GM19351 (cell line): ENCODE data around the gene BMP6.
A peak's percentile ranks its signal among the peaks of the same experiment; 100 is the strongest.
"Not testable (repeated sequence)": the region's sequence is repeated elsewhere in the genome, so short reads cannot be mapped to it uniquely, and the experiment has no call there.

Source experiments
- ATAC-seq: cut with Tn5 transposase; IDR thresholded peaks from one replicate; pipeline ENCODE4 v1.9.1; 2021; ENCODE audit warnings: mild to moderate bottlenecking, moderate library complexity; ENCODE audit not compliant: unreplicated experiment

The BMP6 gene

GRCh38 chr6:7786214-7786661, 60.3 kb downstream of the BMP6 start:
- no peak for ATAC-seq

GRCh38 chr6:7787137-7787608, 61.3 kb downstream of the BMP6 start:
- no peak for ATAC-seq

GRCh38 chr6:7787731-7788130, 61.8 kb downstream of the BMP6 start:
- ATAC-seq = no peak

- ATAC-seq = no peak
Observed at GRCh38 chr6:7794509-7794908, 68.6 kb downstream of the BMP6 start.

- ATAC-seq = no peak
Observed at GRCh38 chr6:7797386-7797785, 71.5 kb downstream of the BMP6 start.

- no peak for ATAC-seq
Observed at GRCh38 chr6:7798751-7799150, 72.9 kb downstream of the BMP6 start.

- ATAC-seq = no peak
Observed at GRCh38 chr6:7802662-7803061, 76.8 kb downstream of the BMP6 start.

- ATAC-seq = no peak
Observed at GRCh38 chr6:7803214-7803613, 77.3 kb downstream of the BMP6 start.

GRCh38 chr6:7805078-7805849, 79.4 kb downstream of the BMP6 start:
- ATAC-seq = no peak

GRCh38 chr6:7805850-7806214, 79.9 kb downstream of the BMP6 start:
- no peak for ATAC-seq

GRCh38 chr6:7806711-7807110, 80.8 kb downstream of the BMP6 start:
- ATAC-seq = no peak

- ATAC-seq = no peak
Observed at GRCh38 chr6:7809346-7809745, 83.4 kb downstream of the BMP6 start.

- ATAC-seq = no peak
Observed at GRCh38 chr6:7811441-7811840, 85.5 kb downstream of the BMP6 start.

GRCh38 chr6:7812623-7813022, 86.7 kb downstream of the BMP6 start:
- peak; percentile 82 for ATAC-seq

GRCh38 chr6:7813193-7813592, 87.3 kb downstream of the BMP6 start:
- no peak for ATAC-seq

- ATAC-seq = no peak
Observed at GRCh38 chr6:7813704-7814103, 87.8 kb downstream of the BMP6 start.

GRCh38 chr6:7815716-7816115, 89.8 kb downstream of the BMP6 start:
- no peak for ATAC-seq

- ATAC-seq = not testable (repeated sequence)
Observed at GRCh38 chr6:7817184-7817583, 91.3 kb downstream of the BMP6 start.

- ATAC-seq = no peak
Observed at GRCh38 chr6:7818257-7819214, 92.6 kb downstream of the BMP6 start.

- no peak for ATAC-seq
Observed at GRCh38 chr6:7819431-7820015, 93.6 kb downstream of the BMP6 start.

GRCh38 chr6:7820288-7820835, 94.5 kb downstream of the BMP6 start:
- no peak for ATAC-seq
